ENCODE data around the gene S100A9. TPM values are rescaled to one million over a fixed set of nuclear protein-coding genes. Genes with fewer than 3 reads are reported as not detected.

Gene S100A9
- polyA plus RNA-seq, 1 donor, result 21.2 TPM

- no peak for DNase-seq (ENCODE audit: low read depth)
Measured at GRCh38 chr1:153360592-153361479, 3.2 kb downstream of the S100A9 start.

GRCh38 chr1:153361480-153362109 lies 3.9 kb downstream of the S100A9 start:
- no peak for DNase-seq (ENCODE audit: low read depth)

- no peak for DNase-seq (ENCODE audit: low read depth)
Measured at GRCh38 chr1:153362187-153362775, 4.6 kb downstream of the S100A9 start.

- no peak for DNase-seq (ENCODE audit: low read depth)
Measured at GRCh38 chr1:153363641-153364040, 6.0 kb downstream of the S100A9 start.

GRCh38 chr1:153364156-153364555 lies 6.5 kb downstream of the S100A9 start:
- no peak for DNase-seq (ENCODE audit: low read depth)

GRCh38 chr1:153364766-153365666 lies 7.4 kb downstream of the S100A9 start:
- no peak for DNase-seq (ENCODE audit: low read depth)

GRCh38 chr1:153365696-153366095 lies 8.0 kb downstream of the S100A9 start:
- DNase-seq (ENCODE audit: low read depth), result no peak

- DNase-seq (ENCODE audit: low read depth), result no peak
Measured at GRCh38 chr1:153366261-153366660, 8.6 kb downstream of the S100A9 start.

- no peak for DNase-seq (ENCODE audit: low read depth)
Measured at GRCh38 chr1:153367090-153367489, 9.4 kb downstream of the S100A9 start.

- no peak for DNase-seq (ENCODE audit: low read depth)
Measured at GRCh38 chr1:153368495-153368894, 10.8 kb downstream of the S100A9 start.

GRCh38 chr1:153370146-153370545 lies 12.5 kb downstream of the S100A9 start:
- no peak for DNase-seq (ENCODE audit: low read depth)

GRCh38 chr1:153371231-153371630 lies 13.6 kb downstream of the S100A9 start:
- no peak for DNase-seq (ENCODE audit: low read depth)

- no peak for DNase-seq (ENCODE audit: low read depth)
Measured at GRCh38 chr1:153372571-153372970, 14.9 kb downstream of the S100A9 start.

GRCh38 chr1:153374071-153374470 lies 16.4 kb downstream of the S100A9 start:
- no peak for DNase-seq (ENCODE audit: low read depth)

- no peak for DNase-seq (ENCODE audit: low read depth)
Measured at GRCh38 chr1:153375511-153375910, 17.9 kb downstream of the S100A9 start, which contains the start of gene S100A12. S100A12 (minus strand) TSS chr1:153375621; CDS start chr1:153374592, 1,029 bp downstream.

GRCh38 chr1:153379591-153379990 lies 21.9 kb downstream of the S100A9 start:
- no peak for DNase-seq (ENCODE audit: low read depth)

- no peak for DNase-seq (ENCODE audit: low read depth)
Measured at GRCh38 chr1:153380711-153381110, 23.1 kb downstream of the S100A9 start.

GRCh38 chr1:153384958-153385580 lies 27.4 kb downstream of the S100A9 start:
- no peak for DNase-seq (ENCODE audit: low read depth)

- DNase-seq (ENCODE audit: low read depth), result peak; percentile 6
Measured at GRCh38 chr1:153386500-153386901, 28.8 kb downstream of the S100A9 start.

- DNase-seq (ENCODE audit: low read depth), result no peak
Measured at GRCh38 chr1:153387001-153387400, 29.3 kb downstream of the S100A9 start.

GRCh38 chr1:153387785-153388184 lies 30.1 kb downstream of the S100A9 start:
- DNase-seq (ENCODE audit: low read depth), result no peak

Measured in forelimb muscle (tissue), 1 donor.